ENCODE measurements around the gene ARRDC3. TPM values are rescaled to one million over a fixed set of nuclear protein-coding genes. Genes with fewer than 3 reads are reported as not detected.
A peak's percentile ranks its signal among the peaks of the same experiment; 100 is the strongest.

Gene ARRDC3, protein sequence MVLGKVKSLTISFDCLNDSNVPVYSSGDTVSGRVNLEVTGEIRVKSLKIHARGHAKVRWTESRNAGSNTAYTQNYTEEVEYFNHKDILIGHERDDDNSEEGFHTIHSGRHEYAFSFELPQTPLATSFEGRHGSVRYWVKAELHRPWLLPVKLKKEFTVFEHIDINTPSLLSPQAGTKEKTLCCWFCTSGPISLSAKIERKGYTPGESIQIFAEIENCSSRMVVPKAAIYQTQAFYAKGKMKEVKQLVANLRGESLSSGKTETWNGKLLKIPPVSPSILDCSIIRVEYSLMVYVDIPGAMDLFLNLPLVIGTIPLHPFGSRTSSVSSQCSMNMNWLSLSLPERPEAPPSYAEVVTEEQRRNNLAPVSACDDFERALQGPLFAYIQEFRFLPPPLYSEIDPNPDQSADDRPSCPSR
- 10 to 100 TPM; 28.0 to 37.6 TPM for total RNA-seq

DNA sequence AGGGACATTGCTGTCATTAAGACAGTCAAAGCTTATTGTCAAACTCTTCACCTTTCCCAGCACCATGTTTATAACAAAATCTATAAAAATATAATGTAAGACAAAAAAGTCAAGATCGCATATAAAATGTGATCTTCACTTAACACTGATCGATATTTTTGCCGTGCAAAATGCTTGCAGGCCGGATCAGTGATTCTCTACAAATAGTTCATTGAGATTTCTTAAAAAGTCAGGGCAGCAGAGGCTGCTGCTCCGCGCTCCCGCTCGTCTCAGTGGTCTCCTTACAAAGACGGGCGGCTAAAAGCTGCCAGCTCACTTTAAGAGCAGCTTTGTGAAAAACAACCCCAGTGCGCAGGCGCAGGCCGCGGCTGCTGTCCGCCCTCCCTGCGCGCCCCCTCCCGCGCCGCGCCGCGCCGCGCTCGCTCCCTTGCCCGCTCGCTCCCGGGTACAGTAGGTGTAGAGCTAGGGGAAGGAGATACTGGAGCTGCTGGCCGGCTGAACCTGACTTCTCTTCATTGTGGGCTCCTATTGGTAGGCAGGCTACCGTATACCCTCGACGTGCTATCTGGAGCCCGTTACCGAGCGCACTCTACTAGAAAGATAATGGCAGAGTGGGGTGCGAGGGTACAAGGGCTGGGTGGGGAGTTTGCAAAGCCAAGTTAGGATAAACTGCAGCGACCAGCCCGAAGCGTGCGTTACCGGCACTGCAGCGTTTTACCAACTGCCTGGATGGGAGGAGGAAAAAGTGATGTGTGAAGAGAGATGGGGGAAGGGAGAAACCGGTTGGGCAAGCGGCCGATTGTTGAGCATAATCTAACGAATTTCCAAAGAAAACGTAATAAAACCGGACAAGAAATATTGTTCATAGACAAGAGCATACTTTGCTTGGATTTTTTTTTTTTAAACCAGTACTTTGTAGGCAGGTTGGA lies at the start of gene ARRDC3:
Gene ARRDC3, minus strand, starts transcription at position 291 of the 929 bp plus-strand sequence. Its CDS starts 225 bp downstream, at position 66.
- H3K9me3 ChIP-seq = no peaks in the 10 kb centered on the region
- H3K4me3 ChIP-seq = peak within 1 kb of the TSS; percentile 81
- no peaks in the 10 kb centered on the region for H3K27me3 ChIP-seq
- intact Hi-C loops (cut with DNase I) = no loop called here
- peak within 1 kb of the TSS; percentile 100 for H3K27ac ChIP-seq
- DNase-seq = peak; percentile 96
- H3K36me3 ChIP-seq = no peaks in the 10 kb centered on the region
- TF ChIP-seq, protein P1, sequence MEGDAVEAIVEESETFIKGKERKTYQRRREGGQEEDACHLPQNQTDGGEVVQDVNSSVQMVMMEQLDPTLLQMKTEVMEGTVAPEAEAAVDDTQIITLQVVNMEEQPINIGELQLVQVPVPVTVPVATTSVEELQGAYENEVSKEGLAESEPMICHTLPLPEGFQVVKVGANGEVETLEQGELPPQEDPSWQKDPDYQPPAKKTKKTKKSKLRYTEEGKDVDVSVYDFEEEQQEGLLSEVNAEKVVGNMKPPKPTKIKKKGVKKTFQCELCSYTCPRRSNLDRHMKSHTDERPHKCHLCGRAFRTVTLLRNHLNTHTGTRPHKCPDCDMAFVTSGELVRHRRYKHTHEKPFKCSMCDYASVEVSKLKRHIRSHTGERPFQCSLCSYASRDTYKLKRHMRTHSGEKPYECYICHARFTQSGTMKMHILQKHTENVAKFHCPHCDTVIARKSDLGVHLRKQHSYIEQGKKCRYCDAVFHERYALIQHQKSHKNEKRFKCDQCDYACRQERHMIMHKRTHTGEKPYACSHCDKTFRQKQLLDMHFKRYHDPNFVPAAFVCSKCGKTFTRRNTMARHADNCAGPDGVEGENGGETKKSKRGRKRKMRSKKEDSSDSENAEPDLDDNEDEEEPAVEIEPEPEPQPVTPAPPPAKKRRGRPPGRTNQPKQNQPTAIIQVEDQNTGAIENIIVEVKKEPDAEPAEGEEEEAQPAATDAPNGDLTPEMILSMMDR (IDR thresholded peaks at IDR 0.05) = no peak
- H3K9ac ChIP-seq (ENCODE audit: low read depth in 2 of 2, low read length in 2 of 2) = peak within 1 kb of the TSS; percentile 72 to 100
- H3K4me1 ChIP-seq = peaks cover 11% of the 10 kb centered on the region

DNA sequence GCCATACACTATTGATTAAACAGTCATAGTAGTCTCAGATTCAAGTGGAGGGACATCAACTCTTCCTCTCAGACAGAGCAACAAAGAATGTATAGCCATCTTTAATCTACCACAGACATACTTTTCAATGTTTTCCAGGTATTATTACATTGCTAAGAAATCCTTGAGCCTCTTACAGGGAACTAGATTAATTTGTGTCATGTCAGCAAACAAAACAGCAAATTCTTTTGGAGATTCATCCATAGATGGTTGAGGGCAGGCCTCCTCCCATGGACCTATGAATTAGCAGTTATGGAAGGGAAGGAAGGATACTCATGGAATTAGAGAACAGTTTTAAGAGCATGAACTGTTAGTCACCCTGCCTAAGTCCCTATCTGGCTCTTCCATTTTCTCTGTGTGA lies 47.8 kb upstream of the ARRDC3 start:
- Histone ChIP-seq H3K9ac (ENCODE audit: low read depth in 2 of 2, low read length in 2 of 2) (no peak overlapping the region), H3K4me3 (no peak overlapping the region), H3K9me3 (no peaks in the 10 kb centered on the region), H3K27me3 (no peaks in the 10 kb centered on the region), H3K4me1 (no peaks in the 10 kb centered on the region), H3K27ac (no peak overlapping the region), H3K36me3 (no peaks in the 10 kb centered on the region)
- TF ChIP-seq, protein P1 (IDR thresholded peaks at IDR 0.05) = no peak
- no peak for DNase-seq
- intact Hi-C loops (cut with DNase I) = no loop called here

- Histone ChIP-seq H3K4me1 (no peaks in the 10 kb centered on the region), H3K27ac (no peak overlapping the region), H3K4me3 (no peak overlapping the region), H3K27me3 (no peaks in the 10 kb centered on the region), H3K36me3 (no peaks in the 10 kb centered on the region), H3K9ac (ENCODE audit: low read depth in 2 of 2, low read length in 2 of 2) (no peak overlapping the region), H3K9me3 (no peaks in the 10 kb centered on the region)
- intact Hi-C loops (cut with DNase I) = no loop called here
- no peak for DNase-seq
- TF ChIP-seq, protein P1 (IDR thresholded peaks at IDR 0.05) = no peak
These were observed 41.7 kb upstream of the ARRDC3 start for GRCh38 chr5:91424638-91425436.

DNA sequence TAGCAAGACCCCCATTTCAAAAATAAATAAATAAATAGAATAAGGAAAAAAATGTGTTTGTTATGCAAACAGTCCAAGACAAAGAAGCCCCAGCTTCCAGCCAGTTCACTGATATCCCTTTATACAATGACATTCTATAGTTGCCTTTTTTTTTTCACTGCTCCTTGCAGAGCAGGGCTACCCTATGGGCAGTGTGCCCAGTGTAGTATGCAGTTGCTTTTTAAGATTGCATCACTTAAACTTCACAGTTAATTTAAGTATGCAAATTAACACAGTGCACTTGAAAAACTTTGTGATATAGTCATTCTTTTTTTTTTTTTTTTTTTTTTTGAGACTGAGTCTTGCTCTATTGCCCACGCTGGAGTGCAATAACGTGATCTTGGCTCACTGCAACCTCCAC lies 40.8 kb upstream of the ARRDC3 start:
- Histone ChIP-seq H3K4me3 (no peak overlapping the region), H3K36me3 (no peaks in the 10 kb centered on the region), H3K9ac (ENCODE audit: low read depth in 2 of 2, low read length in 2 of 2) (no peak overlapping the region), H3K27ac (no peak overlapping the region), H3K4me1 (no peaks in the 10 kb centered on the region), H3K27me3 (no peaks in the 10 kb centered on the region), H3K9me3 (no peaks in the 10 kb centered on the region)
- no peak for DNase-seq
- intact Hi-C loops (cut with DNase I) = no loop called here
- TF ChIP-seq, protein P1 (IDR thresholded peaks at IDR 0.05) = no peak

- no peaks in the 10 kb centered on the region for H3K4me1 ChIP-seq
- TF ChIP-seq, protein P1 (IDR thresholded peaks at IDR 0.05) = no peak
These were observed 37.8 kb upstream of the ARRDC3 start for GRCh38 chr5:91420879-91421278.

More at GRCh38 chr5:91420879-91421278, 37.8 kb upstream of the ARRDC3 start:
- no peaks in the 10 kb centered on the region for H3K9me3 ChIP-seq
- DNase-seq = no peak
- no peak overlapping the region for H3K9ac ChIP-seq (ENCODE audit: low read depth in 2 of 2, low read length in 2 of 2)
- H3K27me3 ChIP-seq = no peaks in the 10 kb centered on the region
- H3K27ac ChIP-seq = no peak overlapping the region
- H3K4me3 ChIP-seq = no peak overlapping the region
- intact Hi-C loops (cut with DNase I) = no loop called here
- H3K36me3 ChIP-seq = no peaks in the 10 kb centered on the region

All from colonic mucosa (tissue), 4 donors.